CD4-positive, alpha-beta T cell treated with Interleukin-4 for 1 hour (primary cell): Measurements from ENCODE around the gene CLIC5.
A peak's percentile ranks its signal among the peaks of the same experiment; 100 is the strongest.

ENCODE experiments used
- DNase-seq, 2 donors: peaks; one replicate each; pipeline ENCODE4 v3.0.0-alpha.2; 2020 to 2022

CLIC5 gene

GRCh38 chr6:45922728-45923351 is 92.8 kb downstream of the CLIC5 start:
- DNase-seq: peak; percentile 51 to 61

DNA sequence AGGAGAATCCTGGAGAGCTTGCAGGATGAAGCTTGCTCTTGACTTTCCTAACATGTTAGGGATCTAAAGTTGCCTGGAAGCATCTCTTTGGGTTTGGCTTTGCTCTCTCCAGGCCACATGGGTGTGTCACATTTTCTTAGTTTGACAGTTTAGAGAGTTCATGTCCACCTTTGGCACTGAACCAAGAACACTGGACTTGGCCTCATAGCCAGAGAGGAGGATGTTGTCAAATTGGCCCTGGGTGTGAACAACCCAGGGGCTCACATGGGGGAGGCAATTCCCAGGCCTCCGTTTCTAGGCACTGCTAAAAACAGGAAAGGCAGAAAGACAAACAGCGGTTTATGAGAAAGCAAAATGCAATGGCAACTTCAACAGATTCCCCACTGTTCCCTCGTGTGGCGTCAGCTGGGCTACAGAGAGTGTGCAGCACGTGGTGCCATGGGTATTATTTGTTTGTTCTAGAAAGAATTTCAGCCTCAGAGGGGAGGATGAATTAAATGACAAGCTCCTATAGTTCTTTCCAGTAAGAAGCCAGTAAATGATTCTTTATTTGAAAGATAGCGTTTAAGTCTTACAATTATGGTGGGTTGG is 93.9 kb downstream of the CLIC5 start:
- no peak for DNase-seq

DNA sequence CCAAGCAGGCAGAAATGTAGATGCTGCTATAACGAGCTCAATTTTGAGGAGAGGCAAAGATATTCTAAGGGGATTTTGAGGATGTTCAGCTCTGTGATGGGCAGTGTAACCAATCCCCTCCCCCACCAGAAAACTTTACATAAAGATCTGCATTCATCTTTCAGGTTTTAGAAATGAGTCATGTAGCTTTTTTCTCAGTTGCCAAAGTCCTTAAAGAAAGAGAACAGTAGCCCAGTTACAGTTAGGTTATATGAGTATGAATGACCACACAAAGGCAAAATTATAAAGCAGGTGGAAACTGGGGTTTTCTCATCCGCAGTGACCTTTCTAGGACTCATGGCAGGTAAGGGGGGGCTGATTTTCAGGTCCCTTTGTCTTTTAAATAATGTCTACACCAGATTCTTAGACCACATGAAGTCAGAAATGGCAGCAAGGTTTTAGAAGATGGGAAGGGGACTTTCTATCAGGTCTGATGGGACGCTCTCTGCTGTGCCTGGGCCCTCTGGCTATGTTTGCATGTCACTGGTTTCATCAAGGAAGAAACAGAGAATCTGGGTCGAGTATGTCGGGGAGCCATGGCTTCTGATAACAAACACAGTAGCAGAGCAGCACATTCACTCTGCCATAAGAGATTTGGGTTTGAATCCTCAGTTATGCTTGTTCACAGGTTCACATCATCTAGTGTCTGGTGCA is 94.7 kb downstream of the CLIC5 start:
- DNase-seq: no peak

DNA sequence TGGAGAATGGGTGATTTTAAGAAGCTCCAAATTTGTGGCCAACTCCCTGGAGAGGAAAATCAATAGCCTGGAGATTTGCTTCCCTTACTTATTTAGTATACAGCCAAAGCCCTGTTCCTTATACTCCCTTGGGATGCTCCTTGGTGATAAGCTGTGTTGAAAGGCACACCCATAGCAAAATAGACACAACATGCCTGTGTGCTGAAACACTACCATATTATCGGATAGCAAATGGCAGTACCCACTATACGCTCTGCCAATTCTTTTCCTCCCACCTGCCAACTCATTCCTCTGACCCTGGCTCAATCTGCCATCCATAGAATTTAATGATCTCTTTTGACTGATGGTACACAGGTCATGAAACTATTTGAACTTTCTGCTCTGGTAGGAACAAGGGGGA is 98.2 kb downstream of the CLIC5 start:
- DNase-seq: no peak

GRCh38 chr6:45916692-45917091 is 99.0 kb downstream of the CLIC5 start:
- DNase-seq: no peak

DNA sequence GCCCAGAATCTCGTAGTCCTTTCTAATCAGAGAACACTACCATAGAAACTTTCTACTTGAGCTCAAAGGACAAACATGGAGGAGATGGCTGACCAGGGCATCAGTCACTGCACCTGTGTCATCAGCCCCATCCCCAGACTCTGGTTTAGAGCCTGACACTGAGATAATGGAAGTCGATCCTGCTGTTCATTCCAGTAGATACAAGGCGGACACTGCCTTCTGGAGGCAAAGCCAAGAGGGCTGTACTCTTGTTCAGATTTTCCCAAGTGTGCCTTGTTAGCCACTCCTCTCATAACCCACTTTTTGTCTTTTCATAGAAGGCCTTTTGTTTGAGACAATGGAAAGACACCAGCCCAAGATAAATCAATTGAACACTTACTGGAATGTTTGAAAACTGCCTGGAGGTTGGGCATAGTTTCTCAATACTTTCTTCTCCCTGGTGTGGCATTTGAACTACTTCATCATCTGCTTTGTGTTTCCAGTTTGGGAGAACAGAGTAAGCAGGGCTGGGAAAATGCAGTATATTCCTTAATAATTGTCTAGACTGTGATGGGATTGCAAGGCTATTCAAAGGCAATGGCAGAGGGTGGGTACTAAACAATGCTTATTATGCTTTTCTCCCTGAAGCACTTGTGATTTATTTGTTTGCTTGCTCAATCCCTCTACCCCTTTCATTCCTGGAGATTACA is 99.7 kb downstream of the CLIC5 start:
- DNase-seq: no peak

DNA sequence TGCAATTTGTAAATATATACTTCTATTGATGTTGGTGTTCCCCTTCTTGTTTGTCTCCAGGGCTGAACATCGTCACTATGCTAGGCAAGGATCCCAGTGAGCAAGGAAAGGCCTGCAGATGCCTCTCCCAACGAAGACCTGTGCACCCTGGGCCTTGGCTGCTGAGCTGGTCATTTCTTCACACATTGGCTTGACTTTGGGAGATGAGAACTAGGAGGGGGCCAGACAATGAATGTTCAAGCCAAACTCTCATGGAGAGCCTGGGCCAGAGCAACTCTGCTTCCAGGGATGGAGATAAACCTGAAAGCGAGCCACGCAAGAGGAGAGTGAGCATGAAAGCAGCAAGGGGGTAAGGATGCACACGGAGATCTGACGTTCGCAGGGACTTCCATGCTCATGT is 104.0 kb downstream of the CLIC5 start:
- DNase-seq: no peak

- no peak for DNase-seq
These were observed 111.7 kb downstream of the CLIC5 start for GRCh38 chr6:45903959-45904358.

DNA sequence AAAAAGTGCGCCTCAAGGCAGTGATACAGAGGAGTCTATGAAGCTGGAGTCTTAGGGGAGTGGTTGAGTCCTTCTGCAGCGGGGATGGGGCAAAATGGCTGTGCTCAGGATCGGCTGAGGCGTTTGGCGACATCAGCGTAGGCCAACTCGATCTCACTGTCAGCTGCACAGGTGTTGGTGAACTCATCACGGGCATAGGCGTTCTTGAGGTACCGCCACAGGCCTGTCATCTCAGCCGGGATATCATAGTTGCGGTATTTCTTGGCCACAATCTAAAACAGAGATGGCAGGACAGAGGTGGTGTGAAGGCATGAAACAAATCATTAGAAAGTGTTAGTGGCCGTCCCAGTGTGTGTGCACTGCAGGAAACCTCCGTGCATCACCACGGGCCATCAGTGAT is 112.7 kb downstream of the CLIC5 start:
- no peak for DNase-seq

- DNase-seq: no peak
These were observed 113.7 kb downstream of the CLIC5 start for GRCh38 chr6:45901767-45902650.

GRCh38 chr6:45900808-45901752 is 114.6 kb downstream of the CLIC5 start:
- DNase-seq: no peak

GRCh38 chr6:45899683-45899946 is 116.0 kb downstream of the CLIC5 start:
- no peak for DNase-seq

DNA sequence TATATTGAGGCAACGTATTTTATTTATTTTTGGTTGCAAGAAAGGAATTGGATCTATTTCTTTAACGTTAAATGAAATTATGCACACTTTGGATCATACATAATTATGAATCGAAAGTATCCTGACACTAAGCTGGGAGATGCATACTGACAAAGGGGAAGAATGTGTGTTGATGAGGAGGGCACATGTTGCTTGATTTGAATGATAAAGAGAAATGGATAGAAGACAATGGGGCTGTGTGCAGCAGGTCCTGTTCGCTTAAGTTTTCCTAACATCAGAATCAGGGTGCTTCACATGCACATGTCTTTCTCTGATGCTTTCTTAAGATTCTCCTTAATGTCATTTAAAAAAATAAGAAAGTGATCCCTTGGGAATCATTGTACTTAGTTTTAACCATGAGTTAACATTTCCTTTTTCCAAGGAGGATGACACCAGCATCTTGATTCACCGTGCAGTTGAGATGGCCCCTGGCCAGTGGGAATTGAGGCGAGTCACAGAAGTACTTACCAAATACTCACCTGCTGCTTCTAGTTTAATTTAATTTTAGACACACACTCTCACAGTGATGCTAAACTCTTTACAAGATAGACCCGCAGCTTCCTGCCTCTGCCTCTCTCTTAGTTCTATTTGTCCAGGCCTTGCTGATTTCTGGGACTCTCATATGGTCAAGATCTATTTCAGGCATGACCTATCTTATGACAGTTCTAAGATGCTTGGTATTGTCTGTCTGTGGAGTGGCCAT is 116.5 kb downstream of the CLIC5 start:
- DNase-seq: no peak

DNA sequence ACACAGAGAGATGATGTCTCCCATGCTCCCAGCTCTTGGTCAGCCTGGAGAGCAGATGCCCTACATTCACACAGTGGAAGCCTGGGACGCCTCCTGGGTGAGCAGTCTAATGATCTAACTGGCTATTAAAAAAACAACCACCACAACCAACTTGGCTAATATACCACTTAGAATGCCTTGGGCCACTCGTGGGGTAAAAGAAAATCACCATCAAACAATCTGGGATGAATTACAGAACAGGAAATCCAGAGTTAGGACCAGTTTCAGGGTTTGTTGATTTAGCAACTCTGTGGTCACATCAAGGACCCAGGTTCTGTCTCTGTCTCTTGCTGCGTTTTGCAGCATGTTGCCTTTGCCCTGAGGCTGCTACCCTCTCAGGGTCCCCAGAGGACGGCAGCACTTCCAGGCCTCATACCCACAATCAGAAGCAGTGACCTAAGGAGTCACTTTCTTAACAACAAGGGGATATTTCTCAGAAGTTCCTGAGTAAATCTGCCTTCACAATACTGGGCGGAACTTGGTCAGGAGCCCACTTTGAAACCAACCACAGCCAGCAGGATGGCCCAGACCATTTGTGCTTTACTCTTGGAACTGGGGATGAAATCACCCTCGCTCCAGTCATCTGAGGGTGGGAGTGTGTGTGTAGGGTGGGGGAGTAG is 118.7 kb downstream of the CLIC5 start:
- no peak for DNase-seq

- peak in 1 of 2 donors; percentile 16 for DNase-seq
These were observed 120.1 kb downstream of the CLIC5 start for GRCh38 chr6:45895569-45895968.

- DNase-seq: no peak
These were observed 122.9 kb downstream of the CLIC5 start for GRCh38 chr6:45892696-45893245.

DNA sequence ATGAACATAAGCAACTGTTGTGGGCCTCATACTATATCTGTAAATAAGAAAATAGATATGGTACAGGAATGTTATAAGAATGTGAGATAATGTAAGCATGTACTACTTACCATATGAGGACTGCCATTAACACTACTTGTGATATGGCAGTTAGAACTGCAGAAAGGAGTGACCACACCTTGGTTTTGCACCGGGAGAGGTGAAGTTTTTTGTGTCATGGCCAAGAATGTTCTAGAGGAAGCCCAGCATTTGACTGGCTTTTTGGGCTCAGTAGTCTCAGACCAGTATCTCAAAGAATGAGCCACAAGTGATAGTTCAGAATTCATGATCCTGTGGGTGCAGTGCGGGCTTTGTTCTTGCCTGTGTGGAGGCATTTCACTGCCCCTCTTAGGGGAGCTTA is 123.5 kb downstream of the CLIC5 start:
- no peak for DNase-seq

GRCh38 chr6:45886776-45887175 is 128.9 kb downstream of the CLIC5 start:
- DNase-seq: no peak

GRCh38 chr6:45884336-45884735 is 131.3 kb downstream of the CLIC5 start:
- no peak for DNase-seq

- DNase-seq: no peak
These were observed 133.0 kb downstream of the CLIC5 start for GRCh38 chr6:45882671-45883070.
